ENCODE measurements around the gene BBLN.

Gene BBLN

GRCh38 chr9:128149951-128150593 is 10.0 kb upstream of the BBLN start:
- Histone ChIP-seq H3K4me3 (ENCODE audit: insufficient read length, low read depth) (no peak overlapping the region), H3K27me3 (ENCODE audit: insufficient read depth, insufficient read length) (peaks cover 3% of the 10 kb centered on the region), H3K9ac (ENCODE audit: insufficient read length, low read depth) (no peak overlapping the region), H3K36me3 (ENCODE audit: insufficient read depth, insufficient read length, low read length) (no peaks in the 10 kb centered on the region), H3K4me1 (ENCODE audit: insufficient read depth, insufficient read length) (peaks cover 28% of the 10 kb centered on the region), H3K9me3 (ENCODE audit: insufficient read depth, low read length) (no peaks in the 10 kb centered on the region)
- TF ChIP-seq SUZ12 (IDR thresholded peaks at IDR 0.05; ENCODE audit: extremely low read depth, insufficient read depth, insufficient read length) = no peak
- TF ChIP-seq YY1 (IDR thresholded peaks at IDR 0.05; ENCODE audit: insufficient read depth, insufficient read length) = no peak
- no peak for TF ChIP-seq ZNF274 (IDR thresholded peaks at IDR 0.05; ENCODE audit: low read depth, low read length)
- DNase-seq (ENCODE audit: low read depth, low spot score) = no peak

DNA sequence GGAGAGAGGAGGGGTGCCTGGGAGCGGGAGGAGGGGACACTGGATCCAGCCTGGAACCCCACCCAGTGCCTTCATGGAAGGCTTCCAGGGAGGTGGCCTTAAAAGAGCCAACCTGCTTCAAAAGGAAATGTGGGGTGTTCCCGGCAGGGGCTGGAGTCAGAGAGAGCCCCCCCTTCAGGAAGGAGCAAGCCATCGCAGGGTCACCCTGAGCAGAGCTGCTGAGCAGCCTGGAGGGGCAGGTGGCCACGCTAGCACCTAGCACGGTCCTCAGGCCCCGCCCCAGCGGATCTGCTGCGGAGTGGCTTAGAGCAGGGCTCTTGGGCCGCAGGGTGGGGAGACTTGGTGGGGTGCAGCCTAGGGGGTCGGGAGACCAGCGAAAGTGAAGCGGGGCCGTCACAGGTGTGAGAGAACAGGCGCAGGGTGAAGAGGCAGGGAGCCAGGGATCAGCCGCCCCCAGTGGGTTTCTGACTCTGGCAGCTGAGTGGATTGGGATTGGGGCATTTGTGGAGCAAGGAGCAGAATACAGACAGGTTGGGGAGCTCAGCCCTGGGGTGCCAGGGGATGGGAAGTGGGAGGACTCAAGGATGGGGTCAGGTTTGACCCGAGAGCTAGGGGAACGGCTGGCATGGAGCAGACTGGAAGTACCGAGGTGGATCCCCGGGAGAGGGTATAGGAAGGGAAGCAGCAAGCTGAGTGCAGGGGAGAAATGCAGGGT is 9.3 kb upstream of the BBLN start:
- Histone ChIP-seq H3K4me1 (ENCODE audit: insufficient read depth, insufficient read length) (peaks cover 28% of the 10 kb centered on the region), H3K27me3 (ENCODE audit: insufficient read depth, insufficient read length) (peaks cover 3% of the 10 kb centered on the region), H3K9ac (ENCODE audit: insufficient read length, low read depth) (no peak overlapping the region), H3K36me3 (ENCODE audit: insufficient read depth, insufficient read length, low read length) (no peaks in the 10 kb centered on the region), H3K9me3 (ENCODE audit: insufficient read depth, low read length) (no peaks in the 10 kb centered on the region), H3K4me3 (ENCODE audit: insufficient read length, low read depth) (no peak overlapping the region)
- TF ChIP-seq YY1 (IDR thresholded peaks at IDR 0.05; ENCODE audit: insufficient read depth, insufficient read length) (no peak), SUZ12 (IDR thresholded peaks at IDR 0.05; ENCODE audit: extremely low read depth, insufficient read depth, insufficient read length) (no peak), ZNF274 (IDR thresholded peaks at IDR 0.05; ENCODE audit: low read depth, low read length) (no peak)
- DNase-seq (ENCODE audit: low read depth, low spot score) = no peak

DNA sequence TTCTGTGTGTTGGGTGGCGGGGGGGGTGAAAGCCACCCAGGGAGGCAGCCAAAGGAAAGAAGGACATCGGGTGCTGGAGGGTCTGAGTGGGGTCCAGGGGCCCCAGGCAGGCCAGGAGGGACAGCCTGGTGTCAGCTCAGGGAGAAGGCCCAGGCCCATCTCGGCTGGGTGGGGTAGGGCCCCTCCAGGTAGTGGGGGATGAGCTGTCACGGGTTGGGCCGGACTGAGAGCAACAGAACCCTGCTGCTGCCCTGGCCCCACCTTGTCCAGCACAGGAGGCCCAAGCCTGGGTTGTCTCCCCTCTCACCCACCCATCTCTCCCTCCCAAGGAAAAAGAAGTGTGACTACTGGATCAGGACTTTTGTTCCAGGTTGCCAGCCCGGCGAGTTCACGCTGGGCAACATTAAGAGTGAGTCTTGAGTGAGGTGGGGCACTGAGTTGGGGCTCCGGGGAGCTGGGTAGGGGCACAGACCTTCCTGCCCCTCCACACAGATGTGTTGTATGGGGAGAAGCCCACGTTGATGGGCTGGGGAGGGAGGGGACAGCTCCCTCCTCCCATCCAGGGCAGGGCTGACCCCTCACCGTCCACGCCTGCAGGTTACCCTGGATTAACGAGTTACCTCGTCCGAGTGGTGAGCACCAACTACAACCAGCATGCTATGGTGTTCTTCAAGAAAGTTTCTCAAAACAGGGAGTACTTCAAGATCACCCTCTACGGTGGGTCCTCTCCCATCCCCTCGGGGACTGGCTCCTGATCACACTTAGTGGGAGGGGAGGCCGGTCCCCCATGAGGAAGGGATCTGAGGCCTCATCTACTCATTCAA is 8.5 kb upstream of the BBLN start:
- H3K9ac ChIP-seq (ENCODE audit: insufficient read length, low read depth) = no peak overlapping the region
- H3K4me3 ChIP-seq (ENCODE audit: insufficient read length, low read depth) = no peak overlapping the region
- H3K36me3 ChIP-seq (ENCODE audit: insufficient read depth, insufficient read length, low read length) = no peaks in the 10 kb centered on the region
- DNase-seq (ENCODE audit: low read depth, low spot score) = no peak
- H3K4me1 ChIP-seq (ENCODE audit: insufficient read depth, insufficient read length) = peaks cover 31% of the 10 kb centered on the region
- no peak for TF ChIP-seq ZNF274 (IDR thresholded peaks at IDR 0.05; ENCODE audit: low read depth, low read length)
- no peak for TF ChIP-seq YY1 (IDR thresholded peaks at IDR 0.05; ENCODE audit: insufficient read depth, insufficient read length)
- no peak for TF ChIP-seq SUZ12 (IDR thresholded peaks at IDR 0.05; ENCODE audit: extremely low read depth, insufficient read depth, insufficient read length)
- peaks cover under 1% of the 10 kb centered on the region for H3K27me3 ChIP-seq (ENCODE audit: insufficient read depth, insufficient read length)
- H3K9me3 ChIP-seq (ENCODE audit: insufficient read depth, low read length) = no peaks in the 10 kb centered on the region

- TF ChIP-seq SUZ12 (IDR thresholded peaks at IDR 0.05; ENCODE audit: extremely low read depth, insufficient read depth, insufficient read length) = no peak
- no peak for TF ChIP-seq YY1 (IDR thresholded peaks at IDR 0.05; ENCODE audit: insufficient read depth, insufficient read length)
- TF ChIP-seq ZNF274 (IDR thresholded peaks at IDR 0.05; ENCODE audit: low read depth, low read length) = no peak
- H3K4me3 ChIP-seq (ENCODE audit: insufficient read length, low read depth) = no peak overlapping the region
- H3K36me3 ChIP-seq (ENCODE audit: insufficient read depth, insufficient read length, low read length) = no peaks in the 10 kb centered on the region
- DNase-seq (ENCODE audit: low read depth, low spot score) = no peak
- peak overlapping the region; percentile 50 for H3K9ac ChIP-seq (ENCODE audit: insufficient read length, low read depth)
- no peaks in the 10 kb centered on the region for H3K9me3 ChIP-seq (ENCODE audit: insufficient read depth, low read length)
- peaks cover 33% of the 10 kb centered on the region for H3K4me1 ChIP-seq (ENCODE audit: insufficient read depth, insufficient read length)
- no peaks in the 10 kb centered on the region for H3K27me3 ChIP-seq (ENCODE audit: insufficient read depth, insufficient read length)
These were observed 7.7 kb upstream of the BBLN start for GRCh38 chr9:128152133-128153059.

DNA sequence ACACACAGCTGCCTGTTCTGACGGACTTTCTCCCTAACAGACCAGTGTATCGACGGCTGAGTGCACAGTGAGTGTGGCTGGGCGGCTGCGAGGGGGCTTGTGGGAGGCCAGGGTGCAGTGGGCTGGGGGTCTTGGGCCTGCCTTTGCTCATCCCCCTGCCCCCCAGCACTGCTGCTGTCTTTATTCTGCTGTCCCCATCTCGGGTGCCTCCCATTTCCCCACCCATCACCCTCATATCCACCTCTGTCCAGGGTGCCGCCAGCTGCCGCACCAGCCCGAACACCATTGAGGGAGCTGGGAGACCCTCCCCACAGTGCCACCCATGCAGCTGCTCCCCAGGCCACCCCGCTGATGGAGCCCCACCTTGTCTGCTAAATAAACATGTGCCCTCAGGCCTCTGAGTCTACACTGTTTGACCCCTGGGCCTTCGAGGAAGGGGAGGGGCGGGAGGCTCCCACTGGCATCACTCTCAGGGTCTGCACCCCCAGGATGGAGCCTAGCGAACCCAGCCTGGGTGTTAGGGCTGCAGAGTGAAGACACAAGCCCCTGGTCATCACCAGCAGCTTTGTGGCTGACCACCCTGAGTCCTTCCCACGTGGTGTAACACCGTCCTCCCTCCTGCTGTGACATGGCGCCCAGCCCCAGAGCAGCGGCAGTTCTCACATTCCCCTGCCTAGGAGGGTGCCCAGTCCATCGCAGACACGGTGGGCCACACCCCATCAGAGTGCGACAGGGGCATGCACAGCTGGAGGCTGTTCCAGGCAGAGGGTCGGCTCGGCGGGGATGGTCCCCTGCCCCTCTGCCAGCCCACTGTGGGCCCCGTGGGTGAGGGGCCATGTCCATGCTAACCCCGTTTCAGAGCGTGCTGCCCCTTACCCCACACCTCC is 6.8 kb upstream of the BBLN start:
- Histone ChIP-seq H3K9ac (ENCODE audit: insufficient read length, low read depth) (peak overlapping the region; percentile 26), H3K9me3 (ENCODE audit: insufficient read depth, low read length) (no peaks in the 10 kb centered on the region), H3K4me1 (ENCODE audit: insufficient read depth, insufficient read length) (peaks cover 30% of the 10 kb centered on the region), H3K4me3 (ENCODE audit: insufficient read length, low read depth) (no peak overlapping the region), H3K36me3 (ENCODE audit: insufficient read depth, insufficient read length, low read length) (no peaks in the 10 kb centered on the region), H3K27me3 (ENCODE audit: insufficient read depth, insufficient read length) (no peaks in the 10 kb centered on the region)
- DNase-seq (ENCODE audit: low read depth, low spot score) = no peak
- TF ChIP-seq SUZ12 (IDR thresholded peaks at IDR 0.05; ENCODE audit: extremely low read depth, insufficient read depth, insufficient read length) = no peak
